ENCODE data around the gene HIBADH.
A peak's percentile ranks its signal among the peaks of the same experiment; 100 is the strongest.

The HIBADH gene

GRCh38 chr7:27605689-27606269 is 56.9 kb downstream of the HIBADH start:
- peak; percentile 61 for TF ChIP-seq CTCF (IDR thresholded peaks at IDR 0.05; ENCODE audit: low read length, missing control alignments)

DNA sequence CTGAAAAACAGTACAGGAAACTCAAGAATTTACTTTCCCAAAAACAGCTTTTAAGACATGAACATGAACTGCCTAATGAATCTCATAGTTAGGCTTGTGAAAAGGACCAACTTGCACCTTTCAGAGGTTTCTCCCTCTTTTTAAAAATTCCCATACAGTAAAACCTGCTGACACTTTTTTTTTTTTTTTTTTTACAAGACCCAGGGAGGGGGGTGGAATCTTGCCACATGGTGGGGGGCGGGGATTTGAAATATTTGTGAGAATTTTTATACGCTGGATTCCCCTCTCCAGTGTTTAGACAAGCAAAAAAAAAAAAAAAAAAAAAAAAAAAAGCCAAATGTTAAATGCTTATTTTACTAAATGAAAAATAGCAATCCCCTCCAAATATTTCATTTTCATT is 57.4 kb downstream of the HIBADH start:
- no peak for DNase-seq (ENCODE audit: low read depth)
- H3K4me3 ChIP-seq (replicated peaks; ENCODE audit: low read depth, low read length): no peak overlapping the region
- TF ChIP-seq CTCF (IDR thresholded peaks at IDR 0.05; ENCODE audit: low read length, missing control alignments): no peak

More at GRCh38 chr7:27605689-27606269, 56.9 kb downstream of the HIBADH start:
- no peak overlapping the region for H3K4me3 ChIP-seq (replicated peaks; ENCODE audit: low read depth, low read length)
- peak; percentile 61 for DNase-seq (ENCODE audit: low read depth)

- H3K4me3 ChIP-seq (replicated peaks; ENCODE audit: low read depth, low read length): no peak overlapping the region
- DNase-seq (ENCODE audit: low read depth): no peak
- TF ChIP-seq CTCF (IDR thresholded peaks at IDR 0.05; ENCODE audit: low read length, missing control alignments): no peak
Measured at GRCh38 chr7:27603813-27604212, 58.9 kb downstream of the HIBADH start.

DNA sequence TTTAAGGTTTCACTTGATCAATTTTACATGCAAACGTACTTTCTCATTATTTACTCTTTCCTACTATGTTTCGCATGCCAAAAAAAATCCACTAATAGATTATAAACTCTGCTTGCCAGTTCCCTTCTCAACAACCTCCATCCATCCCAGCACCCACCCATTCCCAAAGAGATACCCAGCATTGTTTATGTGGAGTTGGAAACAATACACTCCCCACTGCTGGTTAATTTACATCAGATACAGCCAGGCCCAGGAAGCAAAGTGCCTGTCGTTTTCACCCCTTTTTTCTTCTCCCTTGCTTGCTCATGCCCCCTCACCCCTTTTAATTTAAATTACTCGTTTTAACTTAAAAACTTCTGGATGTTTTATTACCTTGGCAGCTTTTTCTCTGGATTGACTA is 59.9 kb downstream of the HIBADH start:
- no peak overlapping the region for H3K4me3 ChIP-seq (replicated peaks; ENCODE audit: low read depth, low read length)
- no peak for TF ChIP-seq CTCF (IDR thresholded peaks at IDR 0.05; ENCODE audit: low read length, missing control alignments)
- DNase-seq (ENCODE audit: low read depth): no peak

DNA sequence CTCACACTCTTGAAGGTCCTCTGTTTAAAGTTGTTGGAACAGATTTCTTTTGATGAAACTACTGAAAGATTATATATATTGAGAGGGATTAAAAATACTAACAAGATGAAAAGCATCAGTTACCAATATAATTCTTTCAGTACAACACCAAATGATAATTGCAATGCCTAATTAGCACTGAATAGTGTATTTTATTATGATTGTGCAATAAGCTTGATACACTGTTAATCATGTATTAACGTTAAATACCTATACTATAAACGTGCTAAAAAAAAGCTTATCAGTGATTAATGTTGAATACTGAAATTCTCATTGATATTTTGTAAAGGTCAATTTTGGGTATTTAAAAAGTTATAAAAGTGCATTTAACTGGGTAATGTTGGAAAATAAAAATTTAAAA is 61.5 kb downstream of the HIBADH start:
- DNase-seq (ENCODE audit: low read depth): no peak
- TF ChIP-seq CTCF (IDR thresholded peaks at IDR 0.05; ENCODE audit: low read length, missing control alignments): no peak
- H3K4me3 ChIP-seq (replicated peaks; ENCODE audit: low read depth, low read length): no peak overlapping the region

DNA sequence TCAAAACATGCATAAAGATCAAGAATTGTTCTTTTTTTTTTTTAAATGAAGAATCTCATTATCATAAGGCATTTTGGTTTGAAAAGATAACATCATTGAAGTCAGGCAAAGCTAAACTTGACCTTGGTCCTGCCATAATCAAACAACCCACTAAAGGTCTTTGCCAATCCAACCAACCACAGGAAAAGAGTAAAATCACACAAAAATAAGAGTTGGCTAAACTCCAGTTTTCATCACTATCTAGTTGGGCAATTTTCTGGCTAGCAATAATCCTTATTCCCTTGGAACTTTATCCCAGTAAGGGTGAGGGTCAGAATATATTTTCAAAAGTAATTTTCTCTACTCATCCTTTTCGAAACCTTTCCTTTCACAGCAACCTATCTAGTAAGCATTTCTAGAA is 62.4 kb downstream of the HIBADH start:
- TF ChIP-seq CTCF (IDR thresholded peaks at IDR 0.05; ENCODE audit: low read length, missing control alignments): no peak
- no peak overlapping the region for H3K4me3 ChIP-seq (replicated peaks; ENCODE audit: low read depth, low read length)
- peak; percentile 44 for DNase-seq (ENCODE audit: low read depth)

DNA sequence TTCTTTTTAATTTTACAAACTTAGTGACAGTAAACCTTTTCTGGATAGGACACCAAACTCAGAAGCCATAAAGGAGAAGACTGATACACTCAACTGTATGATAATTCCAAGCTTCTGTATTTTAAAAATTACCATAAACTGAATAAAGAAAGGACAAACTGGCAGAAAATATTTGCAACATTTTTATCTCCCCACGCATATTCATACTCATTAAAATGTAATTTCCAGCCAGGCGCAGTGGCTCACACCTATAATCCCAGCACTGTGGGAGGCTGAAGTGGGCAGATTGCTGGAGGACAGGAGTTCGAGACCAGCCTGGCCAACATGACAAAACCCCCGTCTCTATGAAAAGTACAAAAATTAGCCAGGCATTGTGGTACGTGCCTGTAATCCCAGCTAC is 67.7 kb downstream of the HIBADH start:
- DNase-seq (ENCODE audit: low read depth): no peak
- H3K4me3 ChIP-seq (replicated peaks; ENCODE audit: low read depth, low read length): no peak overlapping the region
- TF ChIP-seq CTCF (IDR thresholded peaks at IDR 0.05; ENCODE audit: low read length, missing control alignments): no peak
